ENCODE results near the gene DOCK2. TPM values are rescaled to one million over a fixed set of nuclear protein-coding genes. Genes with fewer than 3 reads are reported as not detected.

Gene DOCK2
- total and polyA plus RNA-seq, 2 donors (not counting 3 experiments of a cell fraction or from before 2014, with no cell fraction given) = 0.62 to 4.8 TPM

GRCh38 chr5:169862391-169862811 is 225.3 kb downstream of the DOCK2 start:
- H3K27me3 ChIP-seq (ENCODE audit: control insufficient read depth in 2 of 2, insufficient read depth in 2 of 2, low read length in 2 of 2) = no peaks in the 10 kb centered on the region
- ChIA-PET POLR2A (no interaction called here), CTCF (interaction anchor here (3.3 kb wide), 1 partner anchor 118 kb away, joined by 16 read pairs; the partner anchor contains the start of gene INSYN2B)
- H3K4me2 ChIP-seq (ENCODE audit: insufficient read depth, low read length) = no peak overlapping the region
- no peak overlapping the region for H3K9ac ChIP-seq (replicated peaks; ENCODE audit: extremely low read depth, insufficient read depth, low read length)
- TSS peak; percentile 7 for BruUV-seq (replicated peaks)
- H3K4me1 ChIP-seq (ENCODE audit: control insufficient read depth, extremely low read depth, insufficient read depth, low read length) = no peaks in the 10 kb centered on the region
- FAIRE-seq = no peak
- TF ChIP-seq MAX (IDR thresholded peaks at IDR 0.05; ENCODE audit: insufficient read depth, insufficient read length) (no peak), POLR2A (IDR thresholded peaks at IDR 0.05; ENCODE audit: low read depth, low read length) (no peak), EZH2 (IDR thresholded peaks at IDR 0.05; ENCODE audit: borderline replicate concordance, low read depth, low read length, severe bottlenecking) (no peak), MYC (IDR thresholded peaks at IDR 0.05; ENCODE audit: low read depth, low read length) (no peak), GATA2 (IDR thresholded peaks at IDR 0.05; ENCODE audit: insufficient read depth, insufficient read length, low read depth, low read length) (no peak), JUN (IDR thresholded peaks at IDR 0.05; ENCODE audit: borderline replicate concordance, insufficient read depth, insufficient read length, low read depth) (no peak), FOS (IDR thresholded peaks at IDR 0.05; ENCODE audit: borderline replicate concordance, insufficient read depth, low read length) (no peak), POLR2AphosphoS5 (IDR thresholded peaks at IDR 0.05; ENCODE audit: insufficient read depth, low read depth, low read length) (no peak), CTCF (IDR thresholded peaks at IDR 0.05; ENCODE audit: extremely low read depth in 1 of 2, insufficient read depth in 1 of 2, low read depth in 1 of 2, low read length in 2 of 2) (no peak)
- dilution Hi-C loops (cut with MboI; ENCODE audit: extremely low pct_ligation_motif_present, low sequenced_read_pairs) = no loop called here
- H3K9me3 ChIP-seq (replicated peaks; ENCODE audit: control insufficient read depth, insufficient read depth, low read length) = no peaks in the 10 kb centered on the region
- H3K4me3 ChIP-seq (replicated peaks in 1 of 3; ENCODE audit: insufficient read depth in 1 of 3, low read depth in 1 of 3, low read length in 3 of 3) = no peak overlapping the region
- intact Hi-C loops (cut with micrococcal nuclease) = loop anchor here (2.0 kb wide), 1 partner anchor 118 kb away; the partner anchor contains the start of gene INSYN2B
- peaks cover 0 to 2% of the 10 kb centered on the region in 2 experiments for H3K36me3 ChIP-seq (ENCODE audit: control insufficient read depth in 2 of 2, extremely low read depth in 1 of 2, insufficient read depth in 2 of 2, low read length in 2 of 2)
- H4K20me1 ChIP-seq (replicated peaks; ENCODE audit: control insufficient read depth, extremely low read depth, insufficient read depth, low read length) = no peaks in the 10 kb centered on the region
- H3K79me2 ChIP-seq (ENCODE audit: control insufficient read depth, insufficient read depth, low read length) = no peaks in the 10 kb centered on the region
- DNase-seq (ENCODE audit: low read depth, low spot score) = no peak
- H3K9me1 ChIP-seq (replicated peaks; ENCODE audit: control insufficient read depth, extremely low read depth, insufficient read depth, low read length) = no peaks in the 10 kb centered on the region
- no peak overlapping the region for H2AFZ ChIP-seq (ENCODE audit: low read depth, low read length)
- no peak overlapping the region for H3K27ac ChIP-seq (ENCODE audit: insufficient read depth, low read depth, low read length)
